WTC11 (cell line): Measurements from ENCODE around the gene MTA2. TPM values are rescaled to one million over a fixed set of nuclear protein-coding genes. Genes with fewer than 3 reads are reported as not detected.

Experiments
- ATAC-seq: fragments of 200-7000 bp; cut with Tn5 transposase; 2 replicates; pipeline ENCODE4 v1.10.0; 2021; ENCODE audit warnings: mild to moderate bottlenecking, moderate library complexity
- CTCF ChIA-PET: fragments of 300-600 bp; sonication (Branson Sonifier 250); formaldehyde crosslinking; loops from one replicate; lab custom pipeline; 2021; ENCODE audit warnings: antibody characterized with exemption; lab: Charles Lee
- POLR2A ChIA-PET: fragments of 350-600 bp; sonication (Branson Sonifier 250); formaldehyde crosslinking; loops from one replicate; lab custom pipeline; 2021; ENCODE audit warnings: antibody characterized with exemption; lab: Charles Lee
- DNase-seq: peaks from one replicate; pipeline ENCODE4 v3.0.0; 2021; ENCODE audit warnings: low spot score
- H3K27ac Mint-ChIP-seq: 2 replicates; pipeline ENCODE4 v1.8.0; 2021; ENCODE audit warnings: mixed read lengths
- H3K27me3 Mint-ChIP-seq: 2 replicates; pipeline ENCODE4 v1.8.0; 2021; ENCODE audit warnings: low read depth, mild to moderate bottlenecking, moderate library complexity, mixed read lengths
- H3K36me3 Mint-ChIP-seq: 2 replicates; pipeline ENCODE4 v1.8.0; 2021; ENCODE audit warnings: mixed read lengths
- H3K4me1 Mint-ChIP-seq: 2 replicates; pipeline ENCODE4 v1.8.0; 2022; ENCODE audit warnings: mixed read lengths
- H3K4me3 Mint-ChIP-seq: 2 replicates; pipeline ENCODE4 v1.8.0; 2021; ENCODE audit warnings: mild to moderate bottlenecking, moderate library complexity, mixed read lengths
- H3K9me3 Mint-ChIP-seq: 2 replicates; pipeline ENCODE4 v1.8.0; 2021; ENCODE audit warnings: mixed read lengths
- SMAD3 ChIP-seq: sonication (generic); formaldehyde crosslinking; IDR thresholded peaks from 2 replicates; pipeline ENCODE4 v1.8.0; 2022; ENCODE audit warnings: missing genetic modification reagents, mild to moderate bottlenecking, borderline replicate concordance
- SOX15 ChIP-seq: fragments of 250-450 bp; sonication (Bioruptor Pico); IDR thresholded peaks from 2 replicates; pipeline ENCODE4 v1.9.0; 2021; ENCODE audit warnings: mild to moderate bottlenecking
- ZNF232 ChIP-seq: sonication (generic); formaldehyde crosslinking; IDR thresholded peaks from 2 replicates; pipeline ENCODE4 v1.8.0; 2022; ENCODE audit warnings: mild to moderate bottlenecking, missing genetic modification reagents
- ZNF263 ChIP-seq: sonication (generic); formaldehyde crosslinking; IDR thresholded peaks from 2 replicates; pipeline ENCODE4 v1.8.1; 2022; ENCODE audit warnings: low read depth, mild to moderate bottlenecking, moderate library complexity, missing genetic modification reagents
- total RNA-seq: library from RNA; stranded (reverse); gene quantifications from 3 replicates; pipeline ENCODE4 v1.2.3, GENCODE V29; 2021
- TF ChIP-seq, protein P1 (sequence below): fragments of 250-450 bp; sonication (Bioruptor Pico); IDR thresholded peaks from 2 replicates; pipeline ENCODE4 v1.9.0; 2021; ENCODE audit warnings: mild to moderate bottlenecking, borderline replicate concordance
- TF ChIP-seq, protein P2 (sequence below): sonication (generic); formaldehyde crosslinking; IDR thresholded peaks from 2 replicates; pipeline ENCODE4 v1.8.1; 2023; ENCODE audit warnings: mild to moderate bottlenecking, missing genetic modification reagents
- TF ChIP-seq, protein P3 (sequence below): sonication (generic); formaldehyde crosslinking; IDR thresholded peaks from 2 replicates; pipeline ENCODE4 v1.8.1; 2023; ENCODE audit warnings: mild to moderate bottlenecking, missing genetic modification reagents, borderline replicate concordance
- TF ChIP-seq, protein P4 (sequence below): sonication (generic); formaldehyde crosslinking; IDR thresholded peaks from 2 replicates; pipeline ENCODE4 v1.8.1; 2022; ENCODE audit warnings: low read depth, mild to moderate bottlenecking, moderate library complexity, missing genetic modification reagents, borderline replicate concordance
- TF ChIP-seq, protein P5 (sequence below): sonication (generic); formaldehyde crosslinking; IDR thresholded peaks from 2 replicates; pipeline ENCODE4 v1.8.0; 2023; ENCODE audit warnings: missing genetic modification reagents
- TF ChIP-seq, protein P6 (sequence below): sonication (generic); formaldehyde crosslinking; IDR thresholded peaks from 2 replicates; pipeline ENCODE4 v1.8.0; 2022; ENCODE audit warnings: mild to moderate bottlenecking, missing genetic modification reagents
- TF ChIP-seq, protein P7 (sequence below): fragments of 250-450 bp; sonication (Bioruptor Pico); IDR thresholded peaks from 2 replicates; pipeline ENCODE4 v1.8.0; 2021; ENCODE audit warnings: mild to moderate bottlenecking

Gene MTA2
- total RNA-seq, 1 experiment from 2014 or later, result 115 TPM

DNA sequence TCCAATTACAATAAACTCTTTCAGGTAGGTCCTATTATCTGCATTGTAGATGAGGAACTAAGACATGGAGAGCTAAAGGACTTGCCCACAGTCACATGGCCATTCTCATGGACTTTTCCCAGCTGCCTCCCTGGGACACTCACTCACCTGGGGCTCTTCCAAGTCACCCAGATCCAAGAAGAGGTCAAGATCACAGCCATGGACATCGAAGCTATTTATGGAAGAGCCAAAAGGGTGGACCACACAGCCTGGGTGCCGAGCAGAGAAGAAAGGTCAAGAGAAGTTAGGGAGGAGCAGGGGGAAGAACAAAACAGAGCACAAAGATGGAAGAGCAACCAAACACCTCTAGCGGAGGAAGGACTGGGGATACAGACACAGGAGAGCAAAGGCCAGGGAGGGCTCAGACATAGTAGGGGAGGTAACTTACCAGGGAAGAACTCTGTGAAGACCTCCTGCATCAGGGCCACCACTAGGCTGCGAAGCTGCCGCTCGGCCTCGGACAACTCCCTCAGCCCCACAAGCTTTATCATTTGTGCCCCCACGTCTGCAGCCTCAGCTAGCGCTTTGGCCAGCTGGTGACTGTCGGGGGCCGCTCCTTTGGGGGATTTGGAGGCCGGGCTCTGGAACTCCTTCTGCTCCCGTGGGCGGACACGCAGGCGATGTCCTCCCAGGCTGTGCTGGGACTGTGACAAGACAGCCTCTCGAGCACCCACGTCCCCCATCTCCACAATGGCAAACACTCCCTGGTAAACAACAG is 20.5 kb downstream of the MTA2 start (continued):
- TF ChIP-seq, protein P1, sequence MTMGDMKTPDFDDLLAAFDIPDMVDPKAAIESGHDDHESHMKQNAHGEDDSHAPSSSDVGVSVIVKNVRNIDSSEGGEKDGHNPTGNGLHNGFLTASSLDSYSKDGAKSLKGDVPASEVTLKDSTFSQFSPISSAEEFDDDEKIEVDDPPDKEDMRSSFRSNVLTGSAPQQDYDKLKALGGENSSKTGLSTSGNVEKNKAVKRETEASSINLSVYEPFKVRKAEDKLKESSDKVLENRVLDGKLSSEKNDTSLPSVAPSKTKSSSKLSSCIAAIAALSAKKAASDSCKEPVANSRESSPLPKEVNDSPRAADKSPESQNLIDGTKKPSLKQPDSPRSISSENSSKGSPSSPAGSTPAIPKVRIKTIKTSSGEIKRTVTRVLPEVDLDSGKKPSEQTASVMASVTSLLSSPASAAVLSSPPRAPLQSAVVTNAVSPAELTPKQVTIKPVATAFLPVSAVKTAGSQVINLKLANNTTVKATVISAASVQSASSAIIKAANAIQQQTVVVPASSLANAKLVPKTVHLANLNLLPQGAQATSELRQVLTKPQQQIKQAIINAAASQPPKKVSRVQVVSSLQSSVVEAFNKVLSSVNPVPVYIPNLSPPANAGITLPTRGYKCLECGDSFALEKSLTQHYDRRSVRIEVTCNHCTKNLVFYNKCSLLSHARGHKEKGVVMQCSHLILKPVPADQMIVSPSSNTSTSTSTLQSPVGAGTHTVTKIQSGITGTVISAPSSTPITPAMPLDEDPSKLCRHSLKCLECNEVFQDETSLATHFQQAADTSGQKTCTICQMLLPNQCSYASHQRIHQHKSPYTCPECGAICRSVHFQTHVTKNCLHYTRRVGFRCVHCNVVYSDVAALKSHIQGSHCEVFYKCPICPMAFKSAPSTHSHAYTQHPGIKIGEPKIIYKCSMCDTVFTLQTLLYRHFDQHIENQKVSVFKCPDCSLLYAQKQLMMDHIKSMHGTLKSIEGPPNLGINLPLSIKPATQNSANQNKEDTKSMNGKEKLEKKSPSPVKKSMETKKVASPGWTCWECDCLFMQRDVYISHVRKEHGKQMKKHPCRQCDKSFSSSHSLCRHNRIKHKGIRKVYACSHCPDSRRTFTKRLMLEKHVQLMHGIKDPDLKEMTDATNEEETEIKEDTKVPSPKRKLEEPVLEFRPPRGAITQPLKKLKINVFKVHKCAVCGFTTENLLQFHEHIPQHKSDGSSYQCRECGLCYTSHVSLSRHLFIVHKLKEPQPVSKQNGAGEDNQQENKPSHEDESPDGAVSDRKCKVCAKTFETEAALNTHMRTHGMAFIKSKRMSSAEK (CRISPR knock-in tag), result no peak
- TF ChIP-seq, protein P2, sequence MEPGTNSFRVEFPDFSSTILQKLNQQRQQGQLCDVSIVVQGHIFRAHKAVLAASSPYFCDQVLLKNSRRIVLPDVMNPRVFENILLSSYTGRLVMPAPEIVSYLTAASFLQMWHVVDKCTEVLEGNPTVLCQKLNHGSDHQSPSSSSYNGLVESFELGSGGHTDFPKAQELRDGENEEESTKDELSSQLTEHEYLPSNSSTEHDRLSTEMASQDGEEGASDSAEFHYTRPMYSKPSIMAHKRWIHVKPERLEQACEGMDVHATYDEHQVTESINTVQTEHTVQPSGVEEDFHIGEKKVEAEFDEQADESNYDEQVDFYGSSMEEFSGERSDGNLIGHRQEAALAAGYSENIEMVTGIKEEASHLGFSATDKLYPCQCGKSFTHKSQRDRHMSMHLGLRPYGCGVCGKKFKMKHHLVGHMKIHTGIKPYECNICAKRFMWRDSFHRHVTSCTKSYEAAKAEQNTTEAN, result no peak
- TF ChIP-seq, protein P3, sequence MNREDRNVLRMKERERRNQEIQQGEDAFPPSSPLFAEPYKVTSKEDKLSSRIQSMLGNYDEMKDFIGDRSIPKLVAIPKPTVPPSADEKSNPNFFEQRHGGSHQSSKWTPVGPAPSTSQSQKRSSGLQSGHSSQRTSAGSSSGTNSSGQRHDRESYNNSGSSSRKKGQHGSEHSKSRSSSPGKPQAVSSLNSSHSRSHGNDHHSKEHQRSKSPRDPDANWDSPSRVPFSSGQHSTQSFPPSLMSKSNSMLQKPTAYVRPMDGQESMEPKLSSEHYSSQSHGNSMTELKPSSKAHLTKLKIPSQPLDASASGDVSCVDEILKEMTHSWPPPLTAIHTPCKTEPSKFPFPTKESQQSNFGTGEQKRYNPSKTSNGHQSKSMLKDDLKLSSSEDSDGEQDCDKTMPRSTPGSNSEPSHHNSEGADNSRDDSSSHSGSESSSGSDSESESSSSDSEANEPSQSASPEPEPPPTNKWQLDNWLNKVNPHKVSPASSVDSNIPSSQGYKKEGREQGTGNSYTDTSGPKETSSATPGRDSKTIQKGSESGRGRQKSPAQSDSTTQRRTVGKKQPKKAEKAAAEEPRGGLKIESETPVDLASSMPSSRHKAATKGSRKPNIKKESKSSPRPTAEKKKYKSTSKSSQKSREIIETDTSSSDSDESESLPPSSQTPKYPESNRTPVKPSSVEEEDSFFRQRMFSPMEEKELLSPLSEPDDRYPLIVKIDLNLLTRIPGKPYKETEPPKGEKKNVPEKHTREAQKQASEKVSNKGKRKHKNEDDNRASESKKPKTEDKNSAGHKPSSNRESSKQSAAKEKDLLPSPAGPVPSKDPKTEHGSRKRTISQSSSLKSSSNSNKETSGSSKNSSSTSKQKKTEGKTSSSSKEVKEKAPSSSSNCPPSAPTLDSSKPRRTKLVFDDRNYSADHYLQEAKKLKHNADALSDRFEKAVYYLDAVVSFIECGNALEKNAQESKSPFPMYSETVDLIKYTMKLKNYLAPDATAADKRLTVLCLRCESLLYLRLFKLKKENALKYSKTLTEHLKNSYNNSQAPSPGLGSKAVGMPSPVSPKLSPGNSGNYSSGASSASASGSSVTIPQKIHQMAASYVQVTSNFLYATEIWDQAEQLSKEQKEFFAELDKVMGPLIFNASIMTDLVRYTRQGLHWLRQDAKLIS (CRISPR knock-in tag), result no peak
- TF ChIP-seq SMAD3 (CRISPR knock-in tag) (no peak), SOX15 (no peak), ZNF263 (CRISPR knock-in tag) (no peak), ZNF232 (no peak)
- TF ChIP-seq, protein P4, sequence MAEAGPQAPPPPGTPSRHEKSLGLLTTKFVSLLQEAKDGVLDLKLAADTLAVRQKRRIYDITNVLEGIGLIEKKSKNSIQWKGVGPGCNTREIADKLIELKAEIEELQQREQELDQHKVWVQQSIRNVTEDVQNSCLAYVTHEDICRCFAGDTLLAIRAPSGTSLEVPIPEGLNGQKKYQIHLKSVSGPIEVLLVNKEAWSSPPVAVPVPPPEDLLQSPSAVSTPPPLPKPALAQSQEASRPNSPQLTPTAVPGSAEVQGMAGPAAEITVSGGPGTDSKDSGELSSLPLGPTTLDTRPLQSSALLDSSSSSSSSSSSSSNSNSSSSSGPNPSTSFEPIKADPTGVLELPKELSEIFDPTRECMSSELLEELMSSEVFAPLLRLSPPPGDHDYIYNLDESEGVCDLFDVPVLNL (CRISPR knock-in tag), result no peak

DNA sequence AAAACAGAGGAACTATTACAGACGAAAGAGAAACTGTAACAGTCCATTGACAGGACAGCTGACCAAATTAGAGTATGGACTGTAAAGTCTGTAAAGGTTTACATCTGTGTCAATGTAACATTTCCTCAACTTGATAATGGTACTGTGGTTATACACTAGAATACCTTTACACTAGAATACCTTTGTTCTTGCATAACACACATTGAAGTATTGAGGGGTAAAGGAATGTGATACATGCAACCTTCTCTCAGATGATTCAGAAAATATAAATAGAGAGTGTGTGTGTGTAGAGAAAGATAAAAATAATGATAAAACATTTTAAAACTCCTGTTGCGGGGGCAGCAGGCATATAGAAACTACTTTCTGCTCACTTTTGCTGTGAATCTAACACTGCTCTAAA is 22.4 kb downstream of the MTA2 start:
- no peaks in the 10 kb centered on the region for H3K9me3 Mint-ChIP-seq
- ChIA-PET CTCF (interaction anchor here (1.3 kb wide), 1 partner anchor 32 kb away, joined by 3 read pairs; no protein-coding TSS in a partner anchor), POLR2A (no interaction called here)
- peaks cover 41% of the 10 kb centered on the region for H3K36me3 Mint-ChIP-seq
- H3K4me3 Mint-ChIP-seq, result no peak overlapping the region
- no peak for ATAC-seq
- TF ChIP-seq, protein P5, sequence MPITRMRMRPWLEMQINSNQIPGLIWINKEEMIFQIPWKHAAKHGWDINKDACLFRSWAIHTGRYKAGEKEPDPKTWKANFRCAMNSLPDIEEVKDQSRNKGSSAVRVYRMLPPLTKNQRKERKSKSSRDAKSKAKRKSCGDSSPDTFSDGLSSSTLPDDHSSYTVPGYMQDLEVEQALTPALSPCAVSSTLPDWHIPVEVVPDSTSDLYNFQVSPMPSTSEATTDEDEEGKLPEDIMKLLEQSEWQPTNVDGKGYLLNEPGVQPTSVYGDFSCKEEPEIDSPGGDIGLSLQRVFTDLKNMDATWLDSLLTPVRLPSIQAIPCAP, result no peak
- H3K27ac Mint-ChIP-seq, result no peak overlapping the region
- H3K27me3 Mint-ChIP-seq, result no peaks in the 10 kb centered on the region
- no peak for DNase-seq
- H3K4me1 Mint-ChIP-seq, result peaks cover 10% of the 10 kb centered on the region

DNA sequence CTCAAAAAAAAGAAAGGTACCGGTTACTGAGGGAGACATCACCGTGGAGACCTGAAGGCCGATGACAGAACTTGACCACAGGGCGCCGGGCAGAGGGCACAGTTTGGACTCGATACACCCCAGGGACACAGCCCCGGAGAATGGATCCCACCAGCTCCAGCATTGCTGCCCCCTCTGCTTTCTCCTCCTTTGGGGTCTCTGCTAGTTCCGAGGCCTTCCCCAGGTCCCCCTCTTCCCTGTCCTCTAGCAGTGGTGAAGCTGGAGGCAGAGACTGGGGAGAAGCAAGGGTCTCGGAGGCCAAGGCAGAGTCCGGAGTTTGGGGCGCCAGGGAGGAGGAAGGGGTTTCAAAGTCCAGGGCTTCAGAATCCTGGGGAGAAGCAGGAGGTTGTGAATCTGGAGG is 23.1 kb downstream of the MTA2 start:
- Mint-ChIP-seq H3K27ac (no peak overlapping the region), H3K4me3 (no peak overlapping the region), H3K36me3 (peaks cover 36% of the 10 kb centered on the region), H3K27me3 (no peaks in the 10 kb centered on the region), H3K4me1 (peaks cover 10% of the 10 kb centered on the region), H3K9me3 (no peaks in the 10 kb centered on the region)
- no peak for DNase-seq
- CTCF ChIA-PET, result interaction anchor here (0.5 to 1.3 kb wide), 3 partner anchors 21 to 196 kb away, joined by 3 read pairs; no protein-coding TSS in a partner anchor
- TF ChIP-seq, protein P6, sequence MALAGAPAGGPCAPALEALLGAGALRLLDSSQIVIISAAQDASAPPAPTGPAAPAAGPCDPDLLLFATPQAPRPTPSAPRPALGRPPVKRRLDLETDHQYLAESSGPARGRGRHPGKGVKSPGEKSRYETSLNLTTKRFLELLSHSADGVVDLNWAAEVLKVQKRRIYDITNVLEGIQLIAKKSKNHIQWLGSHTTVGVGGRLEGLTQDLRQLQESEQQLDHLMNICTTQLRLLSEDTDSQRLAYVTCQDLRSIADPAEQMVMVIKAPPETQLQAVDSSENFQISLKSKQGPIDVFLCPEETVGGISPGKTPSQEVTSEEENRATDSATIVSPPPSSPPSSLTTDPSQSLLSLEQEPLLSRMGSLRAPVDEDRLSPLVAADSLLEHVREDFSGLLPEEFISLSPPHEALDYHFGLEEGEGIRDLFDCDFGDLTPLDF (CRISPR knock-in tag), result no peak
- TF ChIP-seq, protein P7, sequence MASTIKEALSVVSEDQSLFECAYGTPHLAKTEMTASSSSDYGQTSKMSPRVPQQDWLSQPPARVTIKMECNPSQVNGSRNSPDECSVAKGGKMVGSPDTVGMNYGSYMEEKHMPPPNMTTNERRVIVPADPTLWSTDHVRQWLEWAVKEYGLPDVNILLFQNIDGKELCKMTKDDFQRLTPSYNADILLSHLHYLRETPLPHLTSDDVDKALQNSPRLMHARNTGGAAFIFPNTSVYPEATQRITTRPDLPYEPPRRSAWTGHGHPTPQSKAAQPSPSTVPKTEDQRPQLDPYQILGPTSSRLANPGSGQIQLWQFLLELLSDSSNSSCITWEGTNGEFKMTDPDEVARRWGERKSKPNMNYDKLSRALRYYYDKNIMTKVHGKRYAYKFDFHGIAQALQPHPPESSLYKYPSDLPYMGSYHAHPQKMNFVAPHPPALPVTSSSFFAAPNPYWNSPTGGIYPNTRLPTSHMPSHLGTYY (CRISPR knock-in tag), result no peak
- ATAC-seq, result no peak
- POLR2A ChIA-PET, result no interaction called here
